OCI-LY3 (cell line): Measurements from ENCODE around the gene PTPRN2.

Experiments
- H2AFZ ChIP-seq: fragments of 200-600, 300-600 bp; shearing (Covaris generic); 2 replicates; pipeline ENCODE4 v1.6.0; 2014; ENCODE audit warnings: antibody characterized with exemption, low read depth, low read length
- H3K27ac ChIP-seq: fragments of 200-600, 300-600 bp; sonication (generic); 2 replicates; pipeline ENCODE4 v1.5.1; 2014; ENCODE audit warnings: mild to moderate bottlenecking, low read length, moderate library complexity, mixed read lengths
- H3K27me3 ChIP-seq: fragments of 200-600, 300-600 bp; sonication (generic); 2 replicates; pipeline ENCODE4 v1.6.1; 2014; ENCODE audit warnings: low read depth, low read length, mixed read lengths
- H3K36me3 ChIP-seq: fragments of 200-600, 300-600 bp; sonication (generic); replicated peaks from 2 replicates; pipeline ENCODE3; 2014; ENCODE audit warnings: low read depth, low read length, mixed read lengths
- H3K4me1 ChIP-seq: fragments of 300-600, 200-600 bp; sonication (generic); 2 replicates; pipeline ENCODE4 v1.6.1; 2014; ENCODE audit warnings: low read length, mixed read lengths
- H3K4me2 ChIP-seq: fragments of 200-600, 300-600 bp; sonication (generic); 2 replicates; pipeline ENCODE4 v1.6.1; 2014; ENCODE audit warnings: low read length, mixed read lengths
- H3K4me3 ChIP-seq: fragments of 300-600, 200-600 bp; sonication (generic); 2 replicates; pipeline ENCODE4 v1.5.1; 2014; ENCODE audit warnings: antibody characterized with exemption, mild to moderate bottlenecking, low read length, moderate library complexity
- H3K79me2 ChIP-seq: fragments of 300-600, 200-600 bp; shearing (Covaris generic); 2 replicates; pipeline ENCODE4 v1.6.1; 2014; ENCODE audit warnings: mild to moderate bottlenecking, low read length, mixed read lengths
- H3K9ac ChIP-seq: fragments of 300-600, 200-600 bp; shearing (Covaris generic); 2 replicates; pipeline ENCODE4 v1.6.0; 2014; ENCODE audit warnings: mild to moderate bottlenecking, low read length, moderate library complexity
- H3K9me3 ChIP-seq: fragments of 200-600, 300-600 bp; shearing (Covaris generic); 2 replicates; pipeline ENCODE4 v1.6.1; 2014; ENCODE audit warnings: low read length, mixed read lengths; ENCODE audit not compliant: insufficient read depth
- H4K20me1 ChIP-seq: fragments of 200-600, 300-600 bp; sonication (generic); 2 replicates; pipeline ENCODE4 v1.6.1; 2016; ENCODE audit warnings: low read length, mixed read lengths; ENCODE audit not compliant: insufficient read depth
- EZH2phosphoT487 ChIP-seq: fragments of 200-600 bp; shearing (Covaris generic); IDR thresholded peaks from 2 replicates; pipeline ENCODE4 v1.6.1; 2018; ENCODE audit warnings: antibody characterized with exemption, mixed run types, low read depth
- TF ChIP-seq, protein P1 (sequence below): fragments of 200-600, 300-600 bp; sonication (generic); IDR thresholded peaks from 2 replicates; pipeline ENCODE4 v1.5.1; 2014; ENCODE audit warnings: antibody characterized with exemption, low read length, low read depth

The PTPRN2 gene

DNA sequence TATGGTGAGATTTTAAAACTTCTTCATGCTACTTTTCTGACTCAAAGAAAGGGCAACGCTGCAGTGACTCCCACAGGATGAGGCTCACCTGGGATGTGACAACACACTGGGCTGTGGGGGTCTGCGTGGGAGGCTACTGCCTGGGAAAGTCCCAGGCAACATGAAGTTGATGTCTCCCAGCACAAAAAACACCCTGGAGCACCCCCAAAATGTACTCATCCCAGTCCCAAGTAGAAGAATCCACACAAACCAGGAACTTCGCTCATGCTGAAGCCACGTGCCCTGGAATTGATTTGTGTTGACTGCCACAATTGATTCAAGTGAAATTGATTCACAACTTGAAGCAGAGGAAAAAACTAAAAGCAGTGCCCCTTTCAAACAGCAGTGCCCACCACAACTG, 24.9 kb upstream of the PTPRN2 start:
- H3K4me3 ChIP-seq: no peak overlapping the region
- H2AFZ ChIP-seq: no peak overlapping the region
- peaks cover 16% of the 10 kb centered on the region for H3K4me1 ChIP-seq
- no peak overlapping the region for H3K27ac ChIP-seq
- TF ChIP-seq, protein P1, sequence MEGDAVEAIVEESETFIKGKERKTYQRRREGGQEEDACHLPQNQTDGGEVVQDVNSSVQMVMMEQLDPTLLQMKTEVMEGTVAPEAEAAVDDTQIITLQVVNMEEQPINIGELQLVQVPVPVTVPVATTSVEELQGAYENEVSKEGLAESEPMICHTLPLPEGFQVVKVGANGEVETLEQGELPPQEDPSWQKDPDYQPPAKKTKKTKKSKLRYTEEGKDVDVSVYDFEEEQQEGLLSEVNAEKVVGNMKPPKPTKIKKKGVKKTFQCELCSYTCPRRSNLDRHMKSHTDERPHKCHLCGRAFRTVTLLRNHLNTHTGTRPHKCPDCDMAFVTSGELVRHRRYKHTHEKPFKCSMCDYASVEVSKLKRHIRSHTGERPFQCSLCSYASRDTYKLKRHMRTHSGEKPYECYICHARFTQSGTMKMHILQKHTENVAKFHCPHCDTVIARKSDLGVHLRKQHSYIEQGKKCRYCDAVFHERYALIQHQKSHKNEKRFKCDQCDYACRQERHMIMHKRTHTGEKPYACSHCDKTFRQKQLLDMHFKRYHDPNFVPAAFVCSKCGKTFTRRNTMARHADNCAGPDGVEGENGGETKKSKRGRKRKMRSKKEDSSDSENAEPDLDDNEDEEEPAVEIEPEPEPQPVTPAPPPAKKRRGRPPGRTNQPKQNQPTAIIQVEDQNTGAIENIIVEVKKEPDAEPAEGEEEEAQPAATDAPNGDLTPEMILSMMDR: no peak
- TF ChIP-seq EZH2phosphoT487: no peak
- H3K9me3 ChIP-seq: no peaks in the 10 kb centered on the region
- no peak overlapping the region for H3K9ac ChIP-seq
- peaks cover 23% of the 10 kb centered on the region; the same call in 1 of the 2 replicates for H4K20me1 ChIP-seq
- no peaks in the 10 kb centered on the region for H3K27me3 ChIP-seq
- H3K4me2 ChIP-seq: peak overlapping the region; percentile 54; the same call in 1 of the 2 replicates
- no peaks in the 10 kb centered on the region for H3K79me2 ChIP-seq
- peaks cover 13% of the 10 kb centered on the region for H3K36me3 ChIP-seq

DNA sequence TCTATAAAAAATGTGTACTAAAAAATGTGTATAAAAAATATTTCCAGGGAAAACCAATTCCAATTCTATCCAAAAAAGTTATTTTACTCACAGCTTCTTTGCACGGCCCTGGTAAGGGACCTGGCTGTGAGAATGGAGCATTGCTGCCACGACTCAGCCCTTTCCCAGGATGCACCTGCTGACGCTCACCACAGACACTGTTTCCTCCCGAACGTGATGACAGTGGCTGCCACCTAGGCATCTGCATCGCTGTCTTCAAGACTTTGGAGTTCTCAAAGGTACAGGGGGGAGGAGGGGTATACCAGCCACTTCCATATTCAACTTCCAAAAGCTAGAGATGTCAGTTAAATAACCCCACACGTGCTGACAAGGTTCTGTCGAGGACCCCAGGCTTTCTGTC, 23.9 kb upstream of the PTPRN2 start:
- H3K36me3 ChIP-seq: peaks cover 19% of the 10 kb centered on the region
- H3K9me3 ChIP-seq: no peaks in the 10 kb centered on the region
- H4K20me1 ChIP-seq: peaks cover 23% of the 10 kb centered on the region; the same call in 1 of the 2 replicates
- TF ChIP-seq EZH2phosphoT487: no peak
- TF ChIP-seq, protein P1: no peak
- H3K27ac ChIP-seq: no peak overlapping the region
- H3K79me2 ChIP-seq: no peaks in the 10 kb centered on the region
- H3K9ac ChIP-seq: no peak overlapping the region
- no peak overlapping the region for H3K4me2 ChIP-seq
- peaks cover 16% of the 10 kb centered on the region for H3K4me1 ChIP-seq
- no peak overlapping the region for H2AFZ ChIP-seq
- no peak overlapping the region for H3K4me3 ChIP-seq
- no peaks in the 10 kb centered on the region for H3K27me3 ChIP-seq

DNA sequence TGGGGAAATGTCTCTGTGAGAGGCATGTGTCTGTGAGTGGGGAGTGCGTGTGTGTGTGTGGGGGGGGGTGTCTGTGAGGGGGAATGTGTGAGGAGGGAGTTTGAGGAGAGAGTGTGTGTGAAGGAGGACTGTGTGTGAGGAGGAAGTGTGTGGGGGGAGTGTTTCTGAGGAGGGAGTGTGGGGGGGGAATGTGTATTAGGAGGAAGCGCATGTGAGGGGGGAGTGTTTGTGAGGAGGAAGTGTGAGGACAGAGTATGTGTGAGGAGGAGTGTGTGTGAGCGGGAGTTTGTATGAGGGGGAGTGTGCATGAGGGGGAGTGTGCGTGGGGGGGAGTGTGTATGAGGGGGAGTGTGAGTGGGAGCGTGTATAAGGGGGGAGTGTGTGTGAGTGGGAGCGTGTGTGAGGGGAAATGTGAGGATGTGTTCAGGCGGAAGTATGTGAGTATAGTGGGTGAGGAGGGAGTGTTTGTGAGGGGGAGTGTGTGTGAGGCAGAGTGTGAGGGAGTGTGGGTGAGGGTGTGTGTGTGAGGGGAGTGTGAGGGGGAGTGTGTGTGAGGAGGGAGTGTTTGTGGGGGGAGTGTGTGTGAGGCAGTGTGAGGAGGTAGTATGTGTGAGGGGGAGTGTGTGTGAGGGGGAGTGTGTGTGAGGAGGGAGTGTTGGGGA, 21.8 kb upstream of the PTPRN2 start:
- no peaks in the 10 kb centered on the region for H3K27me3 ChIP-seq
- H3K4me3 ChIP-seq: no peak overlapping the region
- no peak overlapping the region for H3K27ac ChIP-seq
- H4K20me1 ChIP-seq: peaks cover 23% of the 10 kb centered on the region; the same call in 1 of the 2 replicates
- peaks cover 16% of the 10 kb centered on the region for H3K4me1 ChIP-seq
- no peaks in the 10 kb centered on the region for H3K9me3 ChIP-seq
- H3K36me3 ChIP-seq: peaks cover 23% of the 10 kb centered on the region
- TF ChIP-seq, protein P1: no peak
- no peak for TF ChIP-seq EZH2phosphoT487
- no peak overlapping the region for H2AFZ ChIP-seq
- no peak overlapping the region for H3K9ac ChIP-seq
- no peaks in the 10 kb centered on the region for H3K79me2 ChIP-seq
- no peak overlapping the region for H3K4me2 ChIP-seq

DNA sequence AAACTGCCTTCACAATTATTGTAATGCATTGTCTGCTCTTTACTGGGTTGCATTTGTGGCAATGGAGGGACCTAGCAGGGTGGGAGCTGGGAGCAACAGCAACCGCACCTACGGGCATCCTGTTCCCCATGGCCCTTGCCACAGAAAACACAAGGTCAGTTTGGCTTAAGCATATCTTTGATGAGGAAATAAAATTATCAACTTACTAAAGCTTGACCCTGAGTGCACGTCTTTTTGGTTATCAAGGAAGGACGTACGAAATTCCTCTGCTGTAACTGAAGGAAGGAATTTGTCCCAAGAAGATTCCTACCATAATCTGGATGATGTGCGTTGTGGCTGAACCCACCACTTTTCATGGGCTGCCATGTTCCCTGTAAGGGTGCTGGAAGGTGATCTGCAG, 19.9 kb upstream of the PTPRN2 start:
- H3K36me3 ChIP-seq: peaks cover 23% of the 10 kb centered on the region
- H3K79me2 ChIP-seq: no peaks in the 10 kb centered on the region
- no peaks in the 10 kb centered on the region for H3K9me3 ChIP-seq
- H3K27me3 ChIP-seq: no peaks in the 10 kb centered on the region
- no peak overlapping the region for H3K27ac ChIP-seq
- peaks cover 11% of the 10 kb centered on the region; the same call in 1 of the 2 replicates for H4K20me1 ChIP-seq
- H3K4me2 ChIP-seq: no peak overlapping the region
- no peak overlapping the region for H3K9ac ChIP-seq
- no peak for TF ChIP-seq EZH2phosphoT487
- TF ChIP-seq, protein P1: no peak
- H3K4me1 ChIP-seq: peaks cover 19% of the 10 kb centered on the region
- H2AFZ ChIP-seq: no peak overlapping the region
- H3K4me3 ChIP-seq: no peak overlapping the region
